ENCODE data around the gene CLDN6.

CLDN6 gene

DNA sequence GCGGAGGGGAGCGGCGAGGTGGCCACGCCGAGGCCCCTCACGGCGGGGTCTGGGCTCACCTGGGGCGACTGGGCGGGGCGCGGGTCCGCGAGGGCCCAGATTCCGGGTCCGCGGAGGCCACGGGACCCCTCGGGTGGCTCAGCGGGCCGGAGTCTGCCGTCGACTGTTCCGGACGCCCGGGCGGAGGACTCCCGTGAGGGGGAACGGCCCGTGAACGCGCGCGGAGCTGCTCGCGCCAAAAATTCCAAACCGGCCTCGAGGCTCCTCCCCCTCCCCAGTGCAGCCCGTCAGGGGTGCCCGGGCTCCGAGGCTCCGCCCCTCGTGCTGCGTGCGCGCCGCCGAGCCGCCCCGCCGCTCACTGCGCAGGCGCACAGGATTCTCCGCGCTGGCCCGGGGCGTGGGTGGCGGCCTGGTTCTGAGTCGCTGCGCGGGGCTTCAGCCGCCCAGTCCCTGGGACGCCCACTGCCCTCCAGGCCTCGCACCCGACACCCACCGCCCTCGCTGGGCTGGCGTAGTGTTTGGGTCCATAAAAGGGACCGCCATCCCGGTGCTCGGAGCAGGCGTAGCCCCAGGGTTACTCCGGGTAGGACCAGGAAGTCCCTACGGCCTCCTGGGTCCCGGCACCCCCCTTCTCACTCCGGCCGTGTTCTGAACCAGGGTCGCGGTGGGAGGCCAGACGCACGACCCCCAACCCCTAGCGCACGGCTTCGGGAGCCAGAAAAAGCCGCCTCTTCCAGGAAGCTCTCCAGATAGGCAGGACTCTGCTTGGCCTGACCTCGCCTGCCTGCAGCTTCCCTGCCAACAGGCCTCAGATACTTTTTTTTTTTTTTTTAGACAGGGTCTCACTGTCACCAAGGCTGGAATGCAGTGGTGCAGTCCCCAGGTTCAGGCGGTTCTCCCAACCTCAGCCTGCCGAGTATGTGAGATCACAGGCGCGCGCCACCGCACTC lies 37.5 kb downstream of the CLDN6 start, which contains the start of gene PKMYT1:
TSS of gene PKMYT1 (minus strand) at position 220 of the 950 bp plus-strand sequence. CDS start 789 bp downstream, outside the sequence.
- TF ChIP-seq CSDC2 (CRISPR knock-in tag; IDR thresholded peaks at IDR 0.05) (no peak), ZFP3 (CRISPR knock-in tag; IDR thresholded peaks at IDR 0.05) (no peak), BACH2 (CRISPR knock-in tag; IDR thresholded peaks at IDR 0.05; ENCODE audit: borderline replicate concordance) (no peak), TCF4 (CRISPR knock-in tag; IDR thresholded peaks at IDR 0.05; ENCODE audit: borderline replicate concordance) (no peak), RARB (CRISPR knock-in tag; IDR thresholded peaks at IDR 0.05) (no peak), ZNF70 (CRISPR knock-in tag; IDR thresholded peaks at IDR 0.05) (no peak), ISL1 (CRISPR knock-in tag; IDR thresholded peaks at IDR 0.05) (no peak), TOX (CRISPR knock-in tag; IDR thresholded peaks at IDR 0.05; ENCODE audit: borderline replicate concordance) (no peak), ZFP30 (CRISPR knock-in tag; IDR thresholded peaks at IDR 0.05) (no peak), ARNTL (CRISPR knock-in tag; IDR thresholded peaks at IDR 0.05; ENCODE audit: borderline replicate concordance, low read depth) (no peak), OSR1 (CRISPR knock-in tag; IDR thresholded peaks at IDR 0.05) (no peak)
- TF ChIP-seq, protein P1, sequence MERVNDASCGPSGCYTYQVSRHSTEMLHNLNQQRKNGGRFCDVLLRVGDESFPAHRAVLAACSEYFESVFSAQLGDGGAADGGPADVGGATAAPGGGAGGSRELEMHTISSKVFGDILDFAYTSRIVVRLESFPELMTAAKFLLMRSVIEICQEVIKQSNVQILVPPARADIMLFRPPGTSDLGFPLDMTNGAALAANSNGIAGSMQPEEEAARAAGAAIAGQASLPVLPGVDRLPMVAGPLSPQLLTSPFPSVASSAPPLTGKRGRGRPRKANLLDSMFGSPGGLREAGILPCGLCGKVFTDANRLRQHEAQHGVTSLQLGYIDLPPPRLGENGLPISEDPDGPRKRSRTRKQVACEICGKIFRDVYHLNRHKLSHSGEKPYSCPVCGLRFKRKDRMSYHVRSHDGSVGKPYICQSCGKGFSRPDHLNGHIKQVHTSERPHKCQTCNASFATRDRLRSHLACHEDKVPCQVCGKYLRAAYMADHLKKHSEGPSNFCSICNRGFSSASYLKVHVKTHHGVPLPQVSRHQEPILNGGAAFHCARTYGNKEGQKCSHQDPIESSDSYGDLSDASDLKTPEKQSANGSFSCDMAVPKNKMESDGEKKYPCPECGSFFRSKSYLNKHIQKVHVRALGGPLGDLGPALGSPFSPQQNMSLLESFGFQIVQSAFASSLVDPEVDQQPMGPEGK (CRISPR knock-in tag; IDR thresholded peaks at IDR 0.05; ENCODE audit: borderline replicate concordance), result no peak
- TF ChIP-seq, protein P2, sequence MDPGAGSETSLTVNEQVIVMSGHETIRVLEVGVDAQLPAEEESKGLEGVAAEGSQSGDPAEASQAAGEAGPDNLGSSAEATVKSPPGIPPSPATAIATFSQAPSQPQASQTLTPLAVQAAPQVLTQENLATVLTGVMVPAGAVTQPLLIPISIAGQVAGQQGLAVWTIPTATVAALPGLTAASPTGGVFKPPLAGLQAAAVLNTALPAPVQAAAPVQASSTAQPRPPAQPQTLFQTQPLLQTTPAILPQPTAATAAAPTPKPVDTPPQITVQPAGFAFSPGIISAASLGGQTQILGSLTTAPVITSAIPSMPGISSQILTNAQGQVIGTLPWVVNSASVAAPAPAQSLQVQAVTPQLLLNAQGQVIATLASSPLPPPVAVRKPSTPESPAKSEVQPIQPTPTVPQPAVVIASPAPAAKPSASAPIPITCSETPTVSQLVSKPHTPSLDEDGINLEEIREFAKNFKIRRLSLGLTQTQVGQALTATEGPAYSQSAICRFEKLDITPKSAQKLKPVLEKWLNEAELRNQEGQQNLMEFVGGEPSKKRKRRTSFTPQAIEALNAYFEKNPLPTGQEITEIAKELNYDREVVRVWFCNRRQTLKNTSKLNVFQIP (CRISPR knock-in tag; IDR thresholded peaks at IDR 0.05; ENCODE audit: borderline replicate concordance, low read depth), result no peak
- TF ChIP-seq, protein P3, sequence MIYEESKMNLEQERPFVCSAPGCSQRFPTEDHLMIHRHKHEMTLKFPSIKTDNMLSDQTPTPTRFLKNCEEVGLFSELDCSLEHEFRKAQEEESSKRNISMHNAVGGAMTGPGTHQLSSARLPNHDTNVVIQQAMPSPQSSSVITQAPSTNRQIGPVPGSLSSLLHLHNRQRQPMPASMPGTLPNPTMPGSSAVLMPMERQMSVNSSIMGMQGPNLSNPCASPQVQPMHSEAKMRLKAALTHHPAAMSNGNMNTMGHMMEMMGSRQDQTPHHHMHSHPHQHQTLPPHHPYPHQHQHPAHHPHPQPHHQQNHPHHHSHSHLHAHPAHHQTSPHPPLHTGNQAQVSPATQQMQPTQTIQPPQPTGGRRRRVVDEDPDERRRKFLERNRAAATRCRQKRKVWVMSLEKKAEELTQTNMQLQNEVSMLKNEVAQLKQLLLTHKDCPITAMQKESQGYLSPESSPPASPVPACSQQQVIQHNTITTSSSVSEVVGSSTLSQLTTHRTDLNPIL (CRISPR knock-in tag; IDR thresholded peaks at IDR 0.05; ENCODE audit: low read depth), result no peak
- TF ChIP-seq, protein P4, sequence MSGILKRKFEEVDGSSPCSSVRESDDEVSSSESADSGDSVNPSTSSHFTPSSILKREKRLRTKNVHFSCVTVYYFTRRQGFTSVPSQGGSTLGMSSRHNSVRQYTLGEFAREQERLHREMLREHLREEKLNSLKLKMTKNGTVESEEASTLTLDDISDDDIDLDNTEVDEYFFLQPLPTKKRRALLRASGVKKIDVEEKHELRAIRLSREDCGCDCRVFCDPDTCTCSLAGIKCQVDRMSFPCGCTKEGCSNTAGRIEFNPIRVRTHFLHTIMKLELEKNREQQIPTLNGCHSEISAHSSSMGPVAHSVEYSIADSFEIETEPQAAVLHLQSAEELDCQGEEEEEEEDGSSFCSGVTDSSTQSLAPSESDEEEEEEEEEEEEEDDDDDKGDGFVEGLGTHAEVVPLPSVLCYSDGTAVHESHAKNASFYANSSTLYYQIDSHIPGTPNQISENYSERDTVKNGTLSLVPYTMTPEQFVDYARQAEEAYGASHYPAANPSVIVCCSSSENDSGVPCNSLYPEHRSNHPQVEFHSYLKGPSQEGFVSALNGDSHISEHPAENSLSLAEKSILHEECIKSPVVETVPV (CRISPR knock-in tag; IDR thresholded peaks at IDR 0.05), result no peak
- ATAC-seq, result peak; percentile 89

DNA sequence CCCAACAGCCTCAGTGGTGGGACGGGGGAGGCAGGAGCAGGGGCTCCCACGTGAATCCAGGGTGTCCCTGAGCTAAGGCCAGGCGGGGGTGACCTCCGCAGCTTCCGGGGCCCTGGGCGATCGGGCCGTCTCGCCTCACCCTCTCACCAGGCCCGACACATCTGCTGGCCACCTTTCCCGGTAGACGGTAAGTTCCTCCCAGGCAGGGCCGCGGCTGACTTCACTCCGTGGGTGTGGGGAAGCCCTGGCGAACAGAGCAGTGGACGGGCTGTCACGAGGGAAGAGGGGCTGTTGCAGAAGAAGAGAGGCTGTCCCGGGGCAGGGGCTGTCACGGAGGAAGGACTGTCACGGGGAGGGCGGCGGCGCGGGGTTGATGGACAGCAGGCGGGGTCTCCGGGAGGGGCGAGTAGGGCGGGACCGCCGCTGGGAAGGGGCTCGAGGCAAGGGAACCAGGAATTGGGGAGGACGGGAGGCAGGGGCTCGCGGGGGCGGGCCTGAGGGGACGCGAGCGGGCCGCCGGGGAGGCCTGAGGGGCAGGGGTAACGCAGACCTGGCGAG lies 38.2 kb downstream of the CLDN6 start:
- ATAC-seq, result peak; percentile 6
- TF ChIP-seq, protein P1 (CRISPR knock-in tag; IDR thresholded peaks at IDR 0.05; ENCODE audit: borderline replicate concordance), result no peak
- TF ChIP-seq TOX (CRISPR knock-in tag; IDR thresholded peaks at IDR 0.05; ENCODE audit: borderline replicate concordance) (no peak), TCF4 (CRISPR knock-in tag; IDR thresholded peaks at IDR 0.05; ENCODE audit: borderline replicate concordance) (no peak), SNAI2 (CRISPR knock-in tag; IDR thresholded peaks at IDR 0.05) (no peak), PPARA (CRISPR knock-in tag; IDR thresholded peaks at IDR 0.05; ENCODE audit: borderline replicate concordance) (no peak), ZNF70 (CRISPR knock-in tag; IDR thresholded peaks at IDR 0.05) (no peak), ZFP3 (CRISPR knock-in tag; IDR thresholded peaks at IDR 0.05) (no peak), CSDC2 (CRISPR knock-in tag; IDR thresholded peaks at IDR 0.05) (no peak), RARB (CRISPR knock-in tag; IDR thresholded peaks at IDR 0.05) (no peak), BACH2 (CRISPR knock-in tag; IDR thresholded peaks at IDR 0.05; ENCODE audit: borderline replicate concordance) (no peak)
- TF ChIP-seq, protein P5, sequence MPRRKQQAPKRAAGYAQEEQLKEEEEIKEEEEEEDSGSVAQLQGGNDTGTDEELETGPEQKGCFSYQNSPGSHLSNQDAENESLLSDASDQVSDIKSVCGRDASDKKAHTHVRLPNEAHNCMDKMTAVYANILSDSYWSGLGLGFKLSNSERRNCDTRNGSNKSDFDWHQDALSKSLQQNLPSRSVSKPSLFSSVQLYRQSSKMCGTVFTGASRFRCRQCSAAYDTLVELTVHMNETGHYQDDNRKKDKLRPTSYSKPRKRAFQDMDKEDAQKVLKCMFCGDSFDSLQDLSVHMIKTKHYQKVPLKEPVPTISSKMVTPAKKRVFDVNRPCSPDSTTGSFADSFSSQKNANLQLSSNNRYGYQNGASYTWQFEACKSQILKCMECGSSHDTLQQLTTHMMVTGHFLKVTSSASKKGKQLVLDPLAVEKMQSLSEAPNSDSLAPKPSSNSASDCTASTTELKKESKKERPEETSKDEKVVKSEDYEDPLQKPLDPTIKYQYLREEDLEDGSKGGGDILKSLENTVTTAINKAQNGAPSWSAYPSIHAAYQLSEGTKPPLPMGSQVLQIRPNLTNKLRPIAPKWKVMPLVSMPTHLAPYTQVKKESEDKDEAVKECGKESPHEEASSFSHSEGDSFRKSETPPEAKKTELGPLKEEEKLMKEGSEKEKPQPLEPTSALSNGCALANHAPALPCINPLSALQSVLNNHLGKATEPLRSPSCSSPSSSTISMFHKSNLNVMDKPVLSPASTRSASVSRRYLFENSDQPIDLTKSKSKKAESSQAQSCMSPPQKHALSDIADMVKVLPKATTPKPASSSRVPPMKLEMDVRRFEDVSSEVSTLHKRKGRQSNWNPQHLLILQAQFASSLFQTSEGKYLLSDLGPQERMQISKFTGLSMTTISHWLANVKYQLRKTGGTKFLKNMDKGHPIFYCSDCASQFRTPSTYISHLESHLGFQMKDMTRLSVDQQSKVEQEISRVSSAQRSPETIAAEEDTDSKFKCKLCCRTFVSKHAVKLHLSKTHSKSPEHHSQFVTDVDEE (CRISPR knock-in tag; IDR thresholded peaks at IDR 0.05), result no peak
